NCI-H1436 treated with DMSO at 0.1 percent for 48 hours (cell line): ENCODE measurements around the gene RGL3.
"Not testable (repeated sequence)": the region's sequence is repeated elsewhere in the genome, so short reads cannot be mapped to it uniquely, and the experiment has no call there.

Experiments used
- DNase-seq: peaks from one replicate; lab custom pipeline; 2025; lab: John Stamatoyannopoulos, UW

Gene RGL3

DNA sequence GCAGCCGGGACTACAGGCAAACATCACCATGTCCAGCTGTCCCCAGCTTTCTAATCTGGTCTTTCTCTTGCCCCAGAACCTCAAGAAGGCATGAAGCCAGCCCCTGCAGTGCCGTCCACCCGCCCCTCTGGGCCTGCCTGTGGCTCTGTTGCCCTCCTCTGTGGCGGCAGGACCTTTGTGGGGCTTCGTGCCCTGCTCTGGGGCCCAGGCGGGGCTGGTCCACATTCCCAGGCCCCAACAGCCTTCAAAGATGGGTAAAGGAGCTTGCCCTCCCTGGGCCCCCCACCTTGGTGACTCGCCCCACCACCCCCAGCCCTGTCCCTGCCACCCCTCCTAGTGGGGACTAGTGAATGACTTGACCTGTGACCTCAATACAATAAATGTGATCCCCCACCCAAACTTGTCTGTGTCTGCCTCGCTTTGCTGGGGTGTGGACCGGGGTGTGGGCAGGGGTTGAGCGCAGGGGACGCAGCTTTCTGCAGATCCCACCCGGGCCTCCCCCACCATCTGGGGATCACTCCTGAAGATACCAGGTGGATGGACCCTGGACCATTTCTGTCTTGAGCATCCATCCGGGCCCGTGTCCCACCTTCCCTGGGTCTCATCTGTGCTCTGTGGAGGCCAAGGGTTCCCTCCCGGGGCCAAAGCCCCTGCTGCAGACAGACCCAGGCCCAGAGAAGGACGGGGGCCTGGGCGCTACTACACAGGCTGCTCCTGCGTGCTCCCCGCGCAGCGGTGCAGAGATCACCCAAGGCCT is 31.6 kb upstream of the RGL3 start:
- DNase-seq, result no peak

GRCh38 chr19:11448923-11449554 is 29.9 kb upstream of the RGL3 start:
- DNase-seq, result no peak

GRCh38 chr19:11448410-11448809 is 29.3 kb upstream of the RGL3 start:
- DNase-seq, result no peak

- no peak for DNase-seq
These were observed 28.5 kb upstream of the RGL3 start for GRCh38 chr19:11447347-11448262.

GRCh38 chr19:11446652-11447301 is 27.7 kb upstream of the RGL3 start:
- no peak for DNase-seq

DNA sequence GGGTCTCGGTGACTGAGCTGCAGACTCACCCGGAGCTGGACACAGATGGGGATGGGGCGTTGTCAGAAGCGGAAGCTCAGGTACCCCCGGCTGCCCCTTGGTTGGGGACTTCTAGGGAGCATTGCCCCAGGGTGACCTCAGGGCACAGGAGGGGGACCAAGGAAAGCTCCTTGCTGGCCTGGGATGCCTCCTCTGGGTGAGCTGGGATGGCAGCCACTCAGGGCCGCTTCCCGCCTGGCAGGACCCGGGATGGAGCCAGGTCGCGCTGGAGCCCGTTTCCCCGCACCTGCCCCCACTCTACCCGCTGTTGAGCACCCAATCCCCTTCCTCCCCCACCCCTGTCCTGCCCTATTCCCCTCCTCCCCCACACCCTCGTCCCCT is 27.1 kb upstream of the RGL3 start:
- no peak for DNase-seq

GRCh38 chr19:11445141-11445540 is 26.0 kb upstream of the RGL3 start:
- DNase-seq, result no peak

DNA sequence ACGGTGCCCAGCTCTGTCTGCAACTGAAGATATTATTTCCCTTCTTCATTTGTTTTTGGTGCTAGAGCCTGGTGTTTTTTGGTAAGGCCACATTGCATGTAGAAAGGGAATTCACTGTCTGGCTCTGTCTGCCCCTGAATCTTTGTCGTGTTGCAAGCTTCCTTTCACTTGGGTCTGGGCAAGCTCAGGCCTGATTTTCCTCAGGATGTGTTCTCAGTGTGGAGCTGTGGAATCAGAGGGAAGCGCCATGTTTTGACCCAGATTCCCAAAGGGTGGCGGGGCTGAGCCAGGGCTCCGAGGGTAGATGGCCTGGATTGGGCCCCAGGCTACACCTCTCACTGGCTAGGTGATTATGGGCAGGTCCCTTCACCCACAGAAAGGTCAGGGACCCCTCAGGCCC is 24.9 kb upstream of the RGL3 start:
- DNase-seq, result no peak

DNA sequence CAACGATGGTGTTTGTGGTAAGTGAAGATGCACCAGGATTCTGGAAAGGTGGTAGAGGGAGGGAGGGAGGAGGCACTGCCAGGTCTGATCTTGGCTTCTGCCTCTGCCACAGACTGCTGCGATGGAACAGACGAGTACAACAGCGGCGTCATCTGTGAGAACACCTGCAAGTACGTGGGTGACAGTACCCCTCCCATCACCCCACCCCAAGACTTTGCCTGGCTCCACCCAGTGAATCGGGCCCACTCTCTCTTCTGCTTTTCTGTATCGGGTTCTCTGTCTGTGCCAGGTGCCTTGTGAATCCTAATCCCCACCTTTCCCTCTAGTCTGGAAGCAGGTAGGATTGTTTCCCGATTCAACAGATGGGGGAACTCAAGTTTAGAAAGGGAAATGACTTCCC is 18.8 kb upstream of the RGL3 start:
- DNase-seq, result no peak

GRCh38 chr19:11435833-11436313 is 16.8 kb upstream of the RGL3 start:
- no peak for DNase-seq

GRCh38 chr19:11435057-11435832 is 16.1 kb upstream of the RGL3 start, which contains the start of the genes ODAD3 and PRKCSH:
Gene ODAD3 (minus strand): TSS chr19:11435121. CDS start chr19:11435016, 105 bp downstream.
Gene PRKCSH (plus strand): TSS chr19:11435635. CDS start chr19:11436118, 483 bp downstream.
- DNase-seq, result peak; percentile 98

GRCh38 chr19:11434703-11435056 is 15.6 kb upstream of the RGL3 start:
- no peak for DNase-seq

GRCh38 chr19:11433526-11433925 is 14.4 kb upstream of the RGL3 start:
- not testable (repeated sequence) for DNase-seq

DNA sequence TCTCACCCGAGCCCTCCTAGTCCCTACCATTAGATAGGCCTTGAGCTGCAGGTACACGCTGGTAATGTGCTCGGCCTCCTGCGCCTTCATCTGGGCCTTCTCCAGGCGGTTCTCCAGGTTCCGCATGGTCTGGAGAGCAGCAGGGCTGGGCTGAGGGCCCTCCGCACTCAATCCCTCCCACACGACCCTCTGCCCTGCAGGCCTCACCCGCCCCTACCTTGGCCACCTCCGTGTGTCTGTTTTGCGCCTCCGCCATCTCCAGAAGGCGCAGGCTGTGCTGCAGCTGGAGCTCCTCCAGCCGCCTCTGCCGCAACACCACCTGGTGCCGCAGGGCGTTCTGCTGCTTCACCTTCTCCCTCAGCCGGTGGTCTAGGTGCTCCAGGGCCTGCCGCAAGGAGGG is 7.5 kb upstream of the RGL3 start:
- DNase-seq, result no peak

GRCh38 chr19:11425719-11426457 is 6.8 kb upstream of the RGL3 start:
- DNase-seq, result no peak

DNA sequence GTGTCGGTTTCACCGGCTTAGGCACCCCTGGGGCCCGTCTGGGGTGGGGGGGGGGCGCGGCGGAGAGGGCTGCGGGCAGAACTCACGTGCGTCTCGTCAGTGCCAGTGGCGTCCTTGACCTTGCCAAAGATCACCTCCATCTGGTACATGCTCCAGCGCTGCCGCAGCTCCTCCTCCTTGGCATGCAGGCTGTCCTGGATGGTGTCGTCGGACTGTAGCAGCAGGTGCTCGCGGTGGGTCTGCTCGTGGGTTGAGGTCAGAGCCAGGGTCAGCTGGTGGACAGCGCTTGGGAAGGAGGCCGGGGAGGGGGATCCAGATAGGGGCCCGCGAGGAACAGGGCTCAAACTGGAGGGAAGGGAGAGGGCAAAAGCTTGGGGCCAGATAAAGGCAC is 4.7 kb upstream of the RGL3 start:
- DNase-seq, result no peak

DNA sequence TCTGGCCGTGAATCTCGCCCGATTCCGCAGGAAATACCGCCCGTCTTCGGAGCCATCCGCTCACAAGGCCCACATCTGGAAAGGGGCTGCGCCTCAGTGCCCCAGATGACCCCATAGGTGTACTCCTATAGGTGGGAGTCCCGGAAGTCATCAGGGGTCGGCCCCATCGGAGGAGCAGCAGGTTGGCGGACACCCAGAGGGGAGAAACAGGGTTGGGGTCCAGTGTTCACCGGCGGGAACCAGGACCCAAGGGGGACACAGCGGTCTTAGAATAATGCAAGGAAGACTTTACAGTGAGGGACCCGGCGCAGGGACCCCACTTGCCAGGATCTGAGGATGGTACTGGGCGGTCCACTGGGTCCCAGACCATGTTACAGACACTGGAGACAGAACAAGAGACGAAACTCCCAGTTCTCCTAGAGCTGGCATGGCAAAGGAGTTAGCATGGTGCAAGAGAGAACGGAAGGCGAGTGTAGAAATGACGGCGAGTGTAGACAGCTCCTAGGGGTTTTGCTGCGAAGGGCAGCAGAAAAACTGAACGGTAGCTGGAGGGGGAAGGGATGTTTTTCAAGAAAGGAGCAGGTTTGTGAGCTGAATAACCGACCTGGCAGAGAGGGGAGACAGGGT is 4.2 kb upstream of the RGL3 start:
- no peak for DNase-seq

DNA sequence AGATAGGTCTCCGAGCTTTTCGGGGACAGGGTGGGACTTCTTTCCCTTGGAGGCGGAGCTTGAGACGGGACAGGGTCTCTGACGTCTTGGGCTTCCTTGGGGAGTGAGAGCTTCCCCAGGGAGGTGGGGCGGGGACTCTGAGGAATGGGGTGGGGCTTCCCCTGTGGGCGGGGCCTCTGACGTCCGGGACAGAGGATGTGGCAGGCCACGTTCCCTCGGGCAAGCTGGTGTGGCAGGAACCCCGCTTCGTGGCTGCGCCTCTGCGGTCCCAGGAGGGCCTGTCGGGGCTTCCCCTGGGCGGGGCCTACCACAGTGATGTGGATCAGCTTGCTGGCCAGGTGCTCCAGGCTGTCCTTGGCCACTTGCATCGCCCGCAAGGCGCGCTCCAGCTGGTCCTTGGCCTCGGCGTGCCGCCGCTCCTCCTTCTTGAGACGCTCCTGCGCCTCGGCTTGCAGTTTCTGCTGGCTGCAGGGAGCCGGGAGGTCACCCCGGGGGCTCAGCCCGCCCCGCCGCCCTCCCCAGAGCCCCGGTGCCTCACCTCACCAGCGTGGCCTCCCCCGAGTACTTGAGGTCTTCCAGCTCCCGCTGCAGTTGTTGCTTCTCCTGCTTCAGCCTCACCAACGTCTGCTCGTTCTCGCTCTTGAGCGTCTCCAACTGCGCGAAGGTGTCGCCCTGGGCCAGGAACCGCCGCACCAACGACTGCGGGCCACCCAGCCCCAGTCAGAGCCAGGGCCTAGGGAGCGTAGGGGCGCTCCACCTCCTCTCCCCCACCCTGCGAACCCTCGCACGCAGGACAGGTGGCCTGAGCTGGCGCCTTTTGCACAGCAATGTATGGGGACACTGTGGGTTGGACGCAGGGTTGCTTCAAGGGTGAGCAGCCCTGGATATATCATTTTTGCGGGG is 3.3 kb upstream of the RGL3 start:
- no peak for DNase-seq
